CD1c-positive myeloid dendritic cell (primary cell): Measurements from ENCODE around the gene HARBI1.
A peak's percentile ranks its signal among the peaks of the same experiment; 100 is the strongest.

Experiments used
- DNase-seq: peaks from one replicate; pipeline ENCODE4 v3.0.0-alpha.2; 2016; ENCODE audit errors: extremely low spot score

The HARBI1 gene

GRCh38 chr11:46554213-46555147, 62.5 kb downstream of the HARBI1 start:
- DNase-seq = peak; percentile 62

- peak; percentile 14 for DNase-seq
Measured at GRCh38 chr11:46553814-46554212, 63.2 kb downstream of the HARBI1 start.
